ENCODE results near the gene NRP1. TPM values are rescaled to one million over a fixed set of nuclear protein-coding genes. Genes with fewer than 3 reads are reported as not detected.

The NRP1 gene
- total RNA-seq, 1 experiment from 2014 or later, result 31.7 TPM

DNA sequence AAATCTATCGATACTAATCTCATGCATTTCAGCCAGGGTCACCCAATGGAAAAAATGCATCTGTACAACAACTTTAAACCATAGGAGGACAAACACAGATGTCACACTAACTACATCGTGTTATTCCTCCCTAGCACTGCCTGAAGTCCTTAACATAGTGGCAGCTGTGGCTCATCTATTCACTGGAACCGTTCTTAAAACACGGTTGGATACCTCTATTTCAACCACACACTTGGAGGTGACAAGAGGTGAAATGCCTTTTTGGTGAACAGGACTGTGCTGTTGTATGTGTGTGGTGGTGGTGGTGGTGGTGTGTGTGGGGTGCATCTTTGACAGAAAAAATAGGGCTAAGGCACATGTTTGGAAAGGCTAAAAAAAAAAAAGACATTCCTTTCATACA, 93.1 kb downstream of the NRP1 start:
- DNase-seq (ENCODE audit: low spot score), result no peak
- Histone ChIP-seq H3K4me1 (ENCODE audit: insufficient read depth, low read length, poor library complexity, severe bottlenecking) (peaks cover 27% of the 10 kb centered on the region), H3K27me3 (replicated peaks; ENCODE audit: insufficient read depth, low read depth, low read length, poor library complexity) (no peaks in the 10 kb centered on the region), H3K4me3 (ENCODE audit: low read depth, low read length, poor library complexity, severe bottlenecking) (no peak overlapping the region), H3K36me3 (ENCODE audit: insufficient read depth, low read length, poor library complexity, severe bottlenecking) (no peaks in the 10 kb centered on the region), H3K27ac (ENCODE audit: low read depth, low read length, poor library complexity, severe bottlenecking) (no peak overlapping the region), H3K9me3 (ENCODE audit: low read depth, low read length, poor library complexity, severe bottlenecking) (no peaks in the 10 kb centered on the region)
- ChIA-PET POLR2A (ENCODE audit: low non-redundant PET) (no interaction called here), CTCF (no interaction called here)
- intact Hi-C loops (cut with micrococcal nuclease; ENCODE audit: unreplicated experiment), result no loop called here
- no TSS peak for BruUV-seq (replicated peaks)
- no peak for TF ChIP-seq EZH2 (IDR thresholded peaks at IDR 0.05; ENCODE audit: borderline replicate concordance, low read depth, low read length, poor library complexity, severe bottlenecking)
- TF ChIP-seq, protein P1, sequence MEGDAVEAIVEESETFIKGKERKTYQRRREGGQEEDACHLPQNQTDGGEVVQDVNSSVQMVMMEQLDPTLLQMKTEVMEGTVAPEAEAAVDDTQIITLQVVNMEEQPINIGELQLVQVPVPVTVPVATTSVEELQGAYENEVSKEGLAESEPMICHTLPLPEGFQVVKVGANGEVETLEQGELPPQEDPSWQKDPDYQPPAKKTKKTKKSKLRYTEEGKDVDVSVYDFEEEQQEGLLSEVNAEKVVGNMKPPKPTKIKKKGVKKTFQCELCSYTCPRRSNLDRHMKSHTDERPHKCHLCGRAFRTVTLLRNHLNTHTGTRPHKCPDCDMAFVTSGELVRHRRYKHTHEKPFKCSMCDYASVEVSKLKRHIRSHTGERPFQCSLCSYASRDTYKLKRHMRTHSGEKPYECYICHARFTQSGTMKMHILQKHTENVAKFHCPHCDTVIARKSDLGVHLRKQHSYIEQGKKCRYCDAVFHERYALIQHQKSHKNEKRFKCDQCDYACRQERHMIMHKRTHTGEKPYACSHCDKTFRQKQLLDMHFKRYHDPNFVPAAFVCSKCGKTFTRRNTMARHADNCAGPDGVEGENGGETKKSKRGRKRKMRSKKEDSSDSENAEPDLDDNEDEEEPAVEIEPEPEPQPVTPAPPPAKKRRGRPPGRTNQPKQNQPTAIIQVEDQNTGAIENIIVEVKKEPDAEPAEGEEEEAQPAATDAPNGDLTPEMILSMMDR (conservative IDR thresholded peaks at IDR 0.05; ENCODE audit: low read depth, low read length), result no peak

DNA sequence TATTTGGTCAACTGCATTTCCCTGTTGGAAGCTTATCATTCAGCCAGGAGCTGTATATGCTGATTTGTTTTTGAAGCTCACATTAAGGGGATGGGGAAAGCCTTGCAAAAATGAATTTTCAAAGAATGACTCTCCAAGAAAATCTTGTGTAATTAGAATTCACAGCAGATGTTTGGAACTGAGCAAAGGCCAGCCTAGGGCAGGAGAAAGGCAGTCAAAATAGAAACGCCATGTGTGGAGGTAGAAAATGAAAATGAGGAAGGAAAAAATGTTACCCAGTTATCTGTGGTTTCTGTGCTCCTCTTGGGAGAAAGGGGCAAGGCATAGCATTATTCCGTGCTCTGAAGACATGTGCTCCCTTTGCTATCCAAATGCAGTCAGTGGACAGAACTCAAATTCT, 93.5 kb downstream of the NRP1 start:
- Histone ChIP-seq H3K4me3 (ENCODE audit: low read depth, low read length, poor library complexity, severe bottlenecking) (no peak overlapping the region), H3K27me3 (replicated peaks; ENCODE audit: insufficient read depth, low read depth, low read length, poor library complexity) (no peaks in the 10 kb centered on the region), H3K27ac (ENCODE audit: low read depth, low read length, poor library complexity, severe bottlenecking) (no peak overlapping the region), H3K9me3 (ENCODE audit: low read depth, low read length, poor library complexity, severe bottlenecking) (no peaks in the 10 kb centered on the region), H3K4me1 (ENCODE audit: insufficient read depth, low read length, poor library complexity, severe bottlenecking) (peaks cover 29% of the 10 kb centered on the region), H3K36me3 (ENCODE audit: insufficient read depth, low read length, poor library complexity, severe bottlenecking) (no peaks in the 10 kb centered on the region)
- no peak for DNase-seq (ENCODE audit: low spot score)
- intact Hi-C loops (cut with micrococcal nuclease; ENCODE audit: unreplicated experiment), result no loop called here
- ChIA-PET CTCF (no interaction called here), POLR2A (ENCODE audit: low non-redundant PET) (no interaction called here)
- BruUV-seq (replicated peaks), result no TSS peak
- no peak for TF ChIP-seq EZH2 (IDR thresholded peaks at IDR 0.05; ENCODE audit: borderline replicate concordance, low read depth, low read length, poor library complexity, severe bottlenecking)
- TF ChIP-seq, protein P1 (conservative IDR thresholded peaks at IDR 0.05; ENCODE audit: low read depth, low read length), result no peak

DNA sequence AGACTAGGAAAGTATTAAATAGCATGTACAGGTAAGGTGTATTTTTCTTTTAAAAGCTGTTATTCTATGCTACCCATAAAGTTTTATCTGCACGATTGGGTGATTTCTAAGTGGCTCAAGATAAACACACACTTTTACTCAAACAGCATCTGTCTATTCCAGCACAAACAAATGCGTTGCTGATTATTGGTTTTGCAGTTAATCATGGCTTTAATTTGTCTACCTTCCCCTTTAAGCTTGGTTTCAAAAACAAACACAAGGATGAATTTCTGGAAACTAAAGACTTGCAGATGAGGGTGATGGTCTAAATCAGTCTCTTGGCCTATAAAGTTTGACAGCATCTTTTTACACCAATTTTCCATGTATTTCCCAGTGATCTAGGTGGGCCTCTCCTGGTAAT, 94.2 kb downstream of the NRP1 start:
- CTCF ChIA-PET, result no interaction called here

More for the DNA sequence above, 94.2 kb downstream of the NRP1 start:
- no peak overlapping the region for H3K4me3 ChIP-seq (ENCODE audit: low read depth, low read length, poor library complexity, severe bottlenecking)
- H3K27ac ChIP-seq (ENCODE audit: low read depth, low read length, poor library complexity, severe bottlenecking), result no peak overlapping the region
- no peak for DNase-seq (ENCODE audit: low spot score)
- H3K4me1 ChIP-seq (ENCODE audit: insufficient read depth, low read length, poor library complexity, severe bottlenecking), result peaks cover 32% of the 10 kb centered on the region
- no peaks in the 10 kb centered on the region for H3K27me3 ChIP-seq (replicated peaks; ENCODE audit: insufficient read depth, low read depth, low read length, poor library complexity)
- TF ChIP-seq, protein P1 (conservative IDR thresholded peaks at IDR 0.05; ENCODE audit: low read depth, low read length), result no peak
- TF ChIP-seq EZH2 (IDR thresholded peaks at IDR 0.05; ENCODE audit: borderline replicate concordance, low read depth, low read length, poor library complexity, severe bottlenecking), result no peak
- no peaks in the 10 kb centered on the region for H3K9me3 ChIP-seq (ENCODE audit: low read depth, low read length, poor library complexity, severe bottlenecking)
- H3K36me3 ChIP-seq (ENCODE audit: insufficient read depth, low read length, poor library complexity, severe bottlenecking), result no peaks in the 10 kb centered on the region
- BruUV-seq (replicated peaks), result no TSS peak
- intact Hi-C loops (cut with micrococcal nuclease; ENCODE audit: unreplicated experiment), result no loop called here
- POLR2A ChIA-PET (ENCODE audit: low non-redundant PET), result no interaction called here
